GM23338 (cell line): ENCODE results near the gene ADAMTS14. TPM values are rescaled to one million over a fixed set of nuclear protein-coding genes. Genes with fewer than 3 reads are reported as not detected.

Experiments used
- ATAC-seq: fragments of 200-7000 bp; cut with Tn5 transposase; 3 replicates; pipeline ENCODE4 v1.9.1; 2020
- DNase-seq: peaks from one replicate; pipeline ENCODE4 v3.0.0-alpha.2; 2015; ENCODE audit warnings: low spot score
- H2AFZ ChIP-seq: fragments of 200-600 bp; sonication (generic); 2 replicates; pipeline ENCODE4 v1.8.0; 2016; ENCODE audit warnings: antibody characterized with exemption, mild to moderate bottlenecking, moderate library complexity
- H3F3A ChIP-seq: fragments of 200-600 bp; sonication (generic); replicated peaks from 2 replicates; pipeline ENCODE4 v1.8.0; 2017; ENCODE audit warnings: antibody characterized with exemption, mixed run types, low read depth
- H3K27ac ChIP-seq: fragments of 200-600 bp; sonication (generic); 2 replicates; pipeline ENCODE4 v1.6.1; 2016; ENCODE audit warnings: low read depth
- H3K27me3 ChIP-seq: fragments of 200-600 bp; sonication (generic); 2 replicates; pipeline ENCODE4 v1.8.0; 2016; ENCODE audit warnings: mild to moderate bottlenecking, mixed run types, moderate library complexity; ENCODE audit not compliant: insufficient read depth
- H3K36me3 ChIP-seq: fragments of 200-600 bp; sonication (generic); 2 replicates; pipeline ENCODE4 v1.8.0; 2016; ENCODE audit warnings: mild to moderate bottlenecking; ENCODE audit not compliant: insufficient read depth
- H3K4me1 ChIP-seq: fragments of 200-600 bp; sonication (generic); 2 replicates; pipeline ENCODE4 v1.8.0; 2016; ENCODE audit warnings: mild to moderate bottlenecking, moderate library complexity; ENCODE audit not compliant: insufficient read depth
- H3K4me2 ChIP-seq: fragments of 200-600 bp; sonication (generic); 2 replicates; pipeline ENCODE4 v1.7.1; 2017; ENCODE audit warnings: mixed run types
- H3K4me3 ChIP-seq: fragments of 200-600 bp; sonication (generic); 2 replicates; pipeline ENCODE4 v1.6.1; 2016; ENCODE audit warnings: mixed run types
- H3K79me2 ChIP-seq: fragments of 200-600 bp; sonication (generic); replicated peaks from 2 replicates; pipeline ENCODE4 v1.8.0; 2017; ENCODE audit warnings: mild to moderate bottlenecking; ENCODE audit not compliant: insufficient read depth
- H3K9me2 ChIP-seq: fragments of 200-600 bp; sonication (generic); 2 replicates; pipeline ENCODE4 v1.8.0; 2017; ENCODE audit not compliant: insufficient read depth
- H4K20me1 ChIP-seq: fragments of 200-600 bp; sonication (generic); replicated peaks from 2 replicates; pipeline ENCODE4 v1.8.0; 2017; ENCODE audit warnings: mild to moderate bottlenecking; ENCODE audit not compliant: insufficient read depth
- H3K27ac Mint-ChIP-seq: 2 replicates; pipeline ENCODE4 v1.8.0; 2020; ENCODE audit warnings: inconsistent platforms, mild to moderate bottlenecking, moderate library complexity, mixed read lengths
- H3K27me3 Mint-ChIP-seq: 3 replicates; pipeline ENCODE4 v1.8.0; 2022; ENCODE audit warnings: low read depth, mild to moderate bottlenecking, moderate library complexity, mixed read lengths, inconsistent platforms; ENCODE audit not compliant: insufficient read depth, poor library complexity
- H3K36me3 Mint-ChIP-seq: 3 replicates; pipeline ENCODE4 v1.8.0; 2021; ENCODE audit warnings: low read depth, mild to moderate bottlenecking, inconsistent platforms, moderate library complexity, mixed read lengths
- H3K4me1 Mint-ChIP-seq: 3 replicates; pipeline ENCODE4 v1.8.0; 2020; ENCODE audit warnings: mild to moderate bottlenecking, inconsistent platforms, mixed read lengths
- H3K4me3 Mint-ChIP-seq: 3 replicates; pipeline ENCODE4 v1.8.0; 2021; ENCODE audit warnings: moderate library complexity, mild to moderate bottlenecking, inconsistent platforms, mixed read lengths
- H3K9me3 Mint-ChIP-seq: 3 replicates; pipeline ENCODE4 v1.8.0; 2020; ENCODE audit warnings: moderate library complexity, mild to moderate bottlenecking, inconsistent platforms, mixed read lengths
- CREB1 ChIP-seq: fragments of 250-450 bp; sonication (Bioruptor Pico); IDR thresholded peaks from 2 replicates; pipeline ENCODE4 v1.5.0; 2020; ENCODE audit warnings: low read depth, mild to moderate bottlenecking, moderate library complexity
- POLR2AphosphoS5 ChIP-seq: IDR thresholded peaks from 2 replicates; pipeline ENCODE4 v1.6.1; 2016; ENCODE audit warnings: antibody characterized with exemption, low read depth
- ZNF114 ChIP-seq: fragments of 250-450 bp; sonication (Bioruptor Pico); IDR thresholded peaks from 2 replicates; pipeline ENCODE4 v1.5.0; 2020; ENCODE audit warnings: mild to moderate bottlenecking, moderate library complexity
- ZNF462 ChIP-seq: fragments of 250-450 bp; sonication (Bioruptor Pico); IDR thresholded peaks from 2 replicates; pipeline ENCODE4 v1.5.0; 2020; ENCODE audit warnings: mild to moderate bottlenecking, moderate library complexity
- polyA plus RNA-seq: library from polyadenylated mRNA; unstranded; fragments of >200 nt; fragmentation: Nextera tagmentation; extraction: Ambion mirVana; gene quantifications from 2 replicates; pipeline ENCODE4 v1.2.1, GENCODE V29; 2016
- total RNA-seq: library from RNA; depleted of rRNA; stranded (reverse); fragments of >200 nt; shearing (Covaris generic); gene quantifications from 2 replicates; pipeline ENCODE4 v1.2.3, GENCODE V29; 2014

ADAMTS14 gene
- total and polyA plus RNA-seq, 2 experiments from 2014 or later, result 1.9 to 2.1 TPM

- ATAC-seq, result no peak
- no peaks in the 10 kb centered on the region for H3K36me3 Mint-ChIP-seq
Observed at GRCh38 chr10:70676511-70676910, 4.2 kb downstream of the ADAMTS14 start.

More at GRCh38 chr10:70676511-70676910, 4.2 kb downstream of the ADAMTS14 start:
- Histone ChIP-seq H3K36me3 (no peaks in the 10 kb centered on the region), H3K4me2 (no peak overlapping the region), H3F3A (peaks cover 10% of the 10 kb centered on the region; the same call in 1 of the 2 replicates), H3K4me1 (peaks cover 3% of the 10 kb centered on the region; the same call in 1 of the 2 replicates), H3K27me3 (peaks cover 19% of the 10 kb centered on the region), H3K79me2 (no peaks in the 10 kb centered on the region), H3K27ac (no peak overlapping the region), H2AFZ (no peak overlapping the region), H4K20me1 (no peaks in the 10 kb centered on the region), H3K4me3 (no peak overlapping the region), H3K9me2 (no peaks in the 10 kb centered on the region)
- no peak for TF ChIP-seq CREB1
- TF ChIP-seq ZNF462 (CRISPR knock-in tag), result no peak
- no peak for TF ChIP-seq POLR2AphosphoS5
- TF ChIP-seq ZNF114, result no peak
- H3K4me1 Mint-ChIP-seq, result peaks cover 13% of the 10 kb centered on the region
- no peak overlapping the region for H3K4me3 Mint-ChIP-seq
- H3K27ac Mint-ChIP-seq, result no peak overlapping the region
- peaks cover 16% of the 10 kb centered on the region for H3K27me3 Mint-ChIP-seq
- DNase-seq, result no peak
- H3K9me3 Mint-ChIP-seq, result no peaks in the 10 kb centered on the region
